K562 (cell line): ENCODE results near the gene HSD3B7. TPM values are rescaled to one million over a fixed set of nuclear protein-coding genes. Genes with fewer than 3 reads are reported as not detected.

Experiments
- ARID1B ChIP-seq: fragments of 450-650 bp; IDR thresholded peaks from 2 replicates; pipeline ENCODE4 v1.6.1; 2016; ENCODE audit warnings: antibody characterized with exemption, mild to moderate bottlenecking, inconsistent platforms
- CHD2 ChIP-seq: IDR thresholded peaks from 2 replicates; pipeline ENCODE4 v1.6.1; 2011; ENCODE audit warnings: low read depth, low read length
- CTBP1 ChIP-seq: fragments of 450-650 bp; IDR thresholded peaks from 2 replicates; pipeline ENCODE4 v1.6.1; 2016; ENCODE audit warnings: borderline replicate concordance
- HDAC6 ChIP-seq: IDR thresholded peaks from 2 replicates; pipeline ENCODE4 v1.6.1; 2012; ENCODE audit warnings: low read depth, mild to moderate bottlenecking, control low read depth, inconsistent platforms, low read length, moderate library complexity
- JUN ChIP-seq, 2 experiments: sonication (generic) in 1 of 2; formaldehyde crosslinking in 1 of 2; IDR thresholded peaks; 2 replicates each; pipeline versions ENCODE4 v1.6.1 to v1.8.0; 2012 to 2022; ENCODE audit warnings: borderline replicate concordance in 2 of 2, mild to moderate bottlenecking in 2 of 2, improper control_type of control experiment in 1 of 2, low read depth in 1 of 2, low read length in 1 of 2, missing genetic modification reagents in 1 of 2
- JUNB ChIP-seq: fragments of 450-650 bp; formaldehyde crosslinking; conservative IDR thresholded peaks from 2 replicates; pipeline ENCODE4 v1.4.0; 2020; ENCODE audit warnings: mild to moderate bottlenecking
- KLF1 ChIP-seq: fragments of 450-650 bp; IDR thresholded peaks from 2 replicates; pipeline ENCODE4 v1.6.1; 2016; ENCODE audit warnings: missing genetic modification characterization, missing compliant biosample characterization
- MCM7 ChIP-seq, 2 experiments: fragments of 450-650 bp; IDR thresholded peaks; 2 replicates each; pipeline ENCODE4 v1.6.1; 2016 to 2018
- NFATC3 ChIP-seq: fragments of 450-650 bp; IDR thresholded peaks from 2 replicates; pipeline ENCODE4 v1.6.1; 2017; ENCODE audit warnings: mild to moderate bottlenecking
- NFE2 ChIP-seq: IDR thresholded peaks from 2 replicates; pipeline ENCODE4 v1.6.1; 2014; ENCODE audit warnings: antibody characterized with exemption, low read depth
- NR2F6 ChIP-seq: fragments of 450-650 bp; formaldehyde crosslinking; IDR thresholded peaks from 2 replicates; pipeline ENCODE4 v1.4.0; 2020; ENCODE audit warnings: mild to moderate bottlenecking
- POLR2A ChIP-seq: fragments of 450-650 bp; conservative IDR thresholded peaks from 2 replicates; pipeline ENCODE4 v1.6.1; 2016
- RAD21 ChIP-seq, 2 experiments: fragments of 250-450 bp in 1 of 2; fragments of 450-650 bp in 1 of 2; sonication (Bioruptor Pico) in 1 of 2; formaldehyde crosslinking in 1 of 2; IDR thresholded peaks in 1 of 2; conservative IDR thresholded peaks in 1 of 2; 2 replicates each; pipeline versions ENCODE4 v1.4.0 to v1.8.0; 2020 to 2022; ENCODE audit warnings: mild to moderate bottlenecking in 2 of 2, moderate library complexity in 1 of 2
- RBM25 ChIP-seq: fragments of 200-400 bp; formaldehyde crosslinking; IDR thresholded peaks from 2 replicates; pipeline ENCODE4 v1.6.1; 2018; ENCODE audit warnings: low read length, low read depth, moderate library complexity; ENCODE audit not compliant: severe bottlenecking
- SAP30 ChIP-seq: fragments of 200-600 bp; sonication (generic); IDR thresholded peaks from 2 replicates; pipeline ENCODE4 v1.6.1; 2012; ENCODE audit warnings: borderline replicate concordance, low read depth, mild to moderate bottlenecking, moderate library complexity, low read length, control low read depth, inconsistent platforms; ENCODE audit not compliant: insufficient read depth, poor library complexity, severe bottlenecking
- U2AF1 ChIP-seq: fragments of 200-400 bp; formaldehyde crosslinking; optimal IDR thresholded peaks from 2 replicates; pipeline ENCODE3; 2017; ENCODE audit warnings: mild to moderate bottlenecking, low read depth, low read length, moderate library complexity
- ZFX ChIP-seq: sonication (generic); formaldehyde crosslinking; IDR thresholded peaks from 2 replicates; pipeline ENCODE4 v1.8.0; 2022; ENCODE audit warnings: mild to moderate bottlenecking, missing genetic modification reagents, moderate library complexity
- ZNF507 ChIP-seq: conservative IDR thresholded peaks from 2 replicates; pipeline ENCODE4 v1.6.1; 2017; ENCODE audit warnings: missing genetic modification characterization, missing compliant biosample characterization
- ZNF644 ChIP-seq: fragments of 200-800 bp; sonication (Bioruptor generic); IDR thresholded peaks from 2 replicates; pipeline ENCODE4 v1.6.1; 2016; ENCODE audit warnings: low read depth, missing genetic modification characterization, missing compliant biosample characterization
- polyA plus RNA-seq, 8 experiments: library from polyadenylated mRNA; depleted of rRNA in 4 of 8; stranded (reverse) in 5 of 8; unstranded in 3 of 8; fragments of >200 nt; fragmentation: Nextera tagmentation in 2 of 8; fragmentation: Illumina TruSeq in 1 of 8; extraction: Ambion mirVana in 2 of 8; extraction: Trizol in 1 of 8; gene quantifications; 2 replicates each; pipeline versions ENCODE4 v1.2.1 to v1.2.3, GENCODE V29; 2011 to 2014; ENCODE audit warnings: inconsistent platforms in 1 of 8, missing spikeins in 1 of 8
- total RNA-seq, 7 experiments: library from RNA; depleted of rRNA in 6 of 7; stranded (reverse); fragments of >200 nt in 6 of 7; fragmentation: Illumina TruSeq in 2 of 7; extraction: Trizol in 2 of 7; gene quantifications; 2 replicates each; pipeline versions ENCODE4 v1.2.1 to v1.2.3, GENCODE V29; 2011 to 2021; ENCODE audit warnings: low replicate concordance in 1 of 7
- TF ChIP-seq, protein P1 (sequence below): sonication (generic); formaldehyde crosslinking; IDR thresholded peaks from 2 replicates; pipeline ENCODE4 v1.9.0; 2022; ENCODE audit warnings: mild to moderate bottlenecking, missing genetic modification reagents
- TF ChIP-seq, protein P2 (sequence below): sonication (generic); formaldehyde crosslinking; IDR thresholded peaks from 2 replicates; pipeline ENCODE4 v1.8.0; 2022; ENCODE audit warnings: mild to moderate bottlenecking, low read depth, missing genetic modification reagents
- TF ChIP-seq, protein P3 (sequence below): fragments of 250-450 bp; sonication (Bioruptor Pico); IDR thresholded peaks from 2 replicates; pipeline ENCODE4 v1.5.0; 2022; ENCODE audit warnings: mild to moderate bottlenecking

The HSD3B7 gene
- total and polyA plus RNA-seq, 9 of the 15 experiments (the other 6 are each of a cell fraction or from before 2014, with no cell fraction given): 5.4 to 49.1 (median 23.0) TPM

DNA sequence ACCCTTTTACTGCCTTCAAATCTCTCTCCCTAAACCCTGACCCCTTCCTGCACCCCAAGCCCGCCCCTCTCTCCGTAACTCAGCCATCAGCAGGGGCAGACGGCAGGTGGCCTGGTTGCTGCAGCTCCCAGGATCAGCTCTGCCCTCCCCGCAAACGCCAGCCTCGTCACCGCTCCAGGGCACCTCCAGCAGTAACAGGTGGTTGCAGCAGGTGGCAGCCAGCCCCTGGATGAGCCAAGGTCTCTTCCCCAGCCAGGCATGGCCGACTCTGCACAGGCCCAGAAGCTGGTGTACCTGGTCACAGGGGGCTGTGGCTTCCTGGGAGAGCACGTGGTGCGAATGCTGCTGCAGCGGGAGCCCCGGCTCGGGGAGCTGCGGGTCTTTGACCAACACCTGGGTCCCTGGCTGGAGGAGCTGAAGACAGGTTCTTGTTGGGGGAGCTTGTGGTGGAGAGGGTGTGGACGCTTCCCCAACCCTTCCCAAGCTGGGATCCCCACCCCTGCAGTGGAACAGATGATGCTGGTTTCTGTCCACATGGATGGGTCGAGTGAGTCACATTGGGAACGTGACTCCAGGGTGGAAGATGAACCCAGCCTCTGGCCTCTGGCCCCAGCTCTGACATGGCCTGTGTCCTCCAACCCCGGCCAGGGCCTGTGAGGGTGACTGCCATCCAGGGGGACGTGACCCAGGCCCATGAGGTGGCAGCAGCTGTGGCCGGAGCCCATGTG is 558 bp downstream of the HSD3B7 start (continued):
- TF ChIP-seq, protein P1, sequence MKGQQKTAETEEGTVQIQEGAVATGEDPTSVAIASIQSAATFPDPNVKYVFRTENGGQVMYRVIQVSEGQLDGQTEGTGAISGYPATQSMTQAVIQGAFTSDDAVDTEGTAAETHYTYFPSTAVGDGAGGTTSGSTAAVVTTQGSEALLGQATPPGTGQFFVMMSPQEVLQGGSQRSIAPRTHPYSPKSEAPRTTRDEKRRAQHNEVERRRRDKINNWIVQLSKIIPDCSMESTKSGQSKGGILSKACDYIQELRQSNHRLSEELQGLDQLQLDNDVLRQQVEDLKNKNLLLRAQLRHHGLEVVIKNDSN: peak; percentile 60
- TF ChIP-seq JUNB (CRISPR knock-in tag) (no peak), JUN (IDR thresholded peaks at IDR 0.05; ENCODE audit: borderline replicate concordance, low read depth, low read length) (no peak), JUN (CRISPR knock-in tag; IDR thresholded peaks at IDR 0.05; ENCODE audit: borderline replicate concordance) (no peak), CTBP1 (no peak), SAP30 (no peak), CHD2 (no peak), NR2F6 (CRISPR knock-in tag) (no peak; the same call in 1 of the 2 replicates), HDAC6 (no peak), ZNF644 (tag) (no peak), NFATC3 (no peak), RAD21 (CRISPR knock-in tag; conservative IDR thresholded peaks at IDR 0.05 in 1 of 2, IDR thresholded peaks at IDR 0.05 in 1 of 2) (peak; percentile 46 to 76), ZFX (CRISPR knock-in tag) (peak; percentile 42; the same call in 1 of the 2 replicates), RBM25 (no peak), KLF1 (no peak), MCM7 (IDR thresholded peaks at IDR 0.05) (no peak), ARID1B (0 out of 2 replicates have a peak, but pooled peaks have one; percentile 33), ZNF507 (no peak), U2AF1 (no peak), POLR2A (no peak), NFE2 (no peak)
- TF ChIP-seq, protein P2, sequence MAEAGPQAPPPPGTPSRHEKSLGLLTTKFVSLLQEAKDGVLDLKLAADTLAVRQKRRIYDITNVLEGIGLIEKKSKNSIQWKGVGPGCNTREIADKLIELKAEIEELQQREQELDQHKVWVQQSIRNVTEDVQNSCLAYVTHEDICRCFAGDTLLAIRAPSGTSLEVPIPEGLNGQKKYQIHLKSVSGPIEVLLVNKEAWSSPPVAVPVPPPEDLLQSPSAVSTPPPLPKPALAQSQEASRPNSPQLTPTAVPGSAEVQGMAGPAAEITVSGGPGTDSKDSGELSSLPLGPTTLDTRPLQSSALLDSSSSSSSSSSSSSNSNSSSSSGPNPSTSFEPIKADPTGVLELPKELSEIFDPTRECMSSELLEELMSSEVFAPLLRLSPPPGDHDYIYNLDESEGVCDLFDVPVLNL: no peak
- TF ChIP-seq, protein P3, sequence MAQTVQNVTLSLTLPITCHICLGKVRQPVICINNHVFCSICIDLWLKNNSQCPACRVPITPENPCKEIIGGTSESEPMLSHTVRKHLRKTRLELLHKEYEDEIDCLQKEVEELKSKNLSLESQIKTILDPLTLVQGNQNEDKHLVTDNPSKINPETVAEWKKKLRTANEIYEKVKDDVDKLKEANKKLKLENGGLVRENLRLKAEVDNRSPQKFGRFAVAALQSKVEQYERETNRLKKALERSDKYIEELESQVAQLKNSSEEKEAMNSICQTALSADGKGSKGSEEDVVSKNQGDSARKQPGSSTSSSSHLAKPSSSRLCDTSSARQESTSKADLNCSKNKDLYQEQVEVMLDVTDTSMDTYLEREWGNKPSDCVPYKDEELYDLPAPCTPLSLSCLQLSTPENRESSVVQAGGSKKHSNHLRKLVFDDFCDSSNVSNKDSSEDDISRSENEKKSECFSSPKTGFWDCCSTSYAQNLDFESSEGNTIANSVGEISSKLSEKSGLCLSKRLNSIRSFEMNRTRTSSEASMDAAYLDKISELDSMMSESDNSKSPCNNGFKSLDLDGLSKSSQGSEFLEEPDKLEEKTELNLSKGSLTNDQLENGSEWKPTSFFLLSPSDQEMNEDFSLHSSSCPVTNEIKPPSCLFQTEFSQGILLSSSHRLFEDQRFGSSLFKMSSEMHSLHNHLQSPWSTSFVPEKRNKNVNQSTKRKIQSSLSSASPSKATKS: no peak
